Smooth muscle cell (in vitro differentiated cells): ENCODE results near the gene PGA5. TPM values are rescaled to one million over a fixed set of nuclear protein-coding genes. Genes with fewer than 3 reads are reported as not detected.
"Not testable (repeated sequence)": the region's sequence is repeated elsewhere in the genome, so short reads cannot be mapped to it uniquely, and the experiment has no call there.

Experiments
- DNase-seq: peaks from one replicate; lab custom pipeline; 2025; ENCODE audit not compliant: unreplicated experiment; lab: John Stamatoyannopoulos, UW
- H2AFZ ChIP-seq: fragments of 200-600 bp; sonication (generic); 2 replicates; pipeline ENCODE4 v1.6.0; 2016; ENCODE audit warnings: antibody characterized with exemption, low read depth, mild to moderate bottlenecking
- H3F3A ChIP-seq: fragments of 200-600 bp; sonication (generic); 2 replicates; pipeline ENCODE4 v1.6.0; 2017; ENCODE audit warnings: antibody characterized with exemption, low read depth
- H3K27ac ChIP-seq: fragments of 200-600 bp; sonication (generic); 2 replicates; pipeline ENCODE4 v1.5.1; 2016; ENCODE audit warnings: low read depth, mild to moderate bottlenecking
- H3K27me3 ChIP-seq: fragments of 200-600 bp; sonication (generic); 2 replicates; pipeline ENCODE4 v1.6.1; 2016; ENCODE audit warnings: low read depth, mild to moderate bottlenecking
- H3K36me3 ChIP-seq: fragments of 200-600 bp; sonication (generic); 2 replicates; pipeline ENCODE4 v1.5.1; 2016; ENCODE audit warnings: low read depth
- H3K4me1 ChIP-seq: fragments of 200-600 bp; sonication (generic); 2 replicates; pipeline ENCODE4 v1.5.1; 2016; ENCODE audit warnings: low read depth
- H3K4me2 ChIP-seq: fragments of 200-600 bp; sonication (generic); 2 replicates; pipeline ENCODE4 v1.6.0; 2016; ENCODE audit warnings: mild to moderate bottlenecking
- H3K4me3 ChIP-seq: fragments of 200-600 bp; sonication (generic); 2 replicates; pipeline ENCODE4 v1.5.1; 2016; ENCODE audit warnings: mild to moderate bottlenecking
- H3K79me2 ChIP-seq: fragments of 200-600 bp; sonication (generic); 2 replicates; pipeline ENCODE4 v1.6.0; 2016; ENCODE audit warnings: low read depth, mild to moderate bottlenecking
- H3K9ac ChIP-seq: fragments of 200-600 bp; sonication (generic); 2 replicates; pipeline ENCODE4 v1.6.0; 2016; ENCODE audit warnings: low read depth
- H3K9me3 ChIP-seq: fragments of 200-600 bp; sonication (generic); replicated peaks from 2 replicates; pipeline ENCODE4 v1.5.1; 2016; ENCODE audit warnings: low read depth
- H4K20me1 ChIP-seq: fragments of 200-600 bp; sonication (generic); 2 replicates; pipeline ENCODE4 v1.6.0; 2016; ENCODE audit warnings: low read depth
- CTCF ChIP-seq: fragments of 200-600 bp; sonication (generic); IDR thresholded peaks from 2 replicates; pipeline ENCODE4 v1.5.1; 2017; ENCODE audit warnings: borderline replicate concordance, mild to moderate bottlenecking, antibody characterized with exemption; ENCODE audit not compliant: insufficient read depth, poor library complexity, severe bottlenecking
- WGBS: methylation state at CpG from one replicate; pipeline ENCODE4 v1.1.7; 2016; ENCODE audit warnings: low lambda C conversion rate; 5-methylcytosine and 5-hydroxymethylcytosine counted together
- polyA plus RNA-seq: library from polyadenylated mRNA; unstranded; fragments of >200 nt; fragmentation: Nextera tagmentation; extraction: Ambion mirVana; gene quantifications from 2 replicates; pipeline ENCODE4 v1.2.1, GENCODE V29; 2016
- total RNA-seq: library from RNA; depleted of rRNA; stranded (reverse); fragments of >200 nt; gene quantifications from 2 replicates; pipeline ENCODE4 v1.2.3, GENCODE V29; 2014

The PGA5 gene
- total RNA-seq (not detected in 2 replicates), polyA plus RNA-seq (0.17 TPM in 1 of 2 replicates, not detected in the other)

GRCh38 chr11:61240875-61241274 is at the start of gene PGA5:
Gene PGA5, plus strand, starts transcription at chr11:61241175. Its CDS starts 52 bp downstream, at chr11:61241227.
- no CpG with 5 or more reads among the region's 8 CpGs for WGBS
- not testable (repeated sequence) for H3K27ac ChIP-seq, H4K20me1 ChIP-seq

GRCh38 chr11:61193596-61193995 is 47.4 kb upstream of the PGA5 start:
- DNase-seq, result no peak
- H3K27me3 ChIP-seq, result no peaks in the 10 kb centered on the region
- H3K27ac ChIP-seq, result no peak overlapping the region
- H3K4me2 ChIP-seq, result no peak overlapping the region
- no peaks in the 10 kb centered on the region for H4K20me1 ChIP-seq
- no peak for TF ChIP-seq CTCF
- H3K4me1 ChIP-seq, result no peaks in the 10 kb centered on the region
- H3K9me3 ChIP-seq, result no peaks in the 10 kb centered on the region
- 75% methylated on average over 12 of the region's 12 CpGs for WGBS
- H3K36me3 ChIP-seq, result no peaks in the 10 kb centered on the region
- H3K9ac ChIP-seq, result no peak overlapping the region
- no peaks in the 10 kb centered on the region for H3K79me2 ChIP-seq
- H2AFZ ChIP-seq, result no peak overlapping the region
- H3K4me3 ChIP-seq, result no peak overlapping the region
- H3F3A ChIP-seq, result no peaks in the 10 kb centered on the region

More at GRCh38 chr11:61240875-61241274, at the start of gene PGA5:
- H3K36me3 ChIP-seq, DNase-seq, H3K4me2 ChIP-seq, H3K27me3 ChIP-seq, H3K4me3 ChIP-seq, H3K4me1 ChIP-seq, H3K9me3 ChIP-seq, H2AFZ ChIP-seq, H3F3A ChIP-seq, H3K9ac ChIP-seq, H3K79me2 ChIP-seq: not testable (repeated sequence)

- Histone ChIP-seq H2AFZ (no peak overlapping the region), H4K20me1 (no peaks in the 10 kb centered on the region), H3K9me3 (no peaks in the 10 kb centered on the region), H3K27ac (no peak overlapping the region), H3K4me3 (no peak overlapping the region), H3F3A (no peaks in the 10 kb centered on the region), H3K4me1 (no peaks in the 10 kb centered on the region), H3K4me2 (no peak overlapping the region), H3K27me3 (no peaks in the 10 kb centered on the region), H3K79me2 (no peaks in the 10 kb centered on the region), H3K36me3 (no peaks in the 10 kb centered on the region), H3K9ac (no peak overlapping the region)
- WGBS, result 88% methylated on average over 12 of the region's 12 CpGs
- no peak for DNase-seq
- no peak for TF ChIP-seq CTCF
Observed at GRCh38 chr11:61194169-61194671, 46.8 kb upstream of the PGA5 start.

GRCh38 chr11:61194981-61195695 is 45.8 kb upstream of the PGA5 start:
- no peaks in the 10 kb centered on the region for H3K4me1 ChIP-seq
- H3K27me3 ChIP-seq, result no peaks in the 10 kb centered on the region

More at GRCh38 chr11:61194981-61195695, 45.8 kb upstream of the PGA5 start:
- Histone ChIP-seq H2AFZ (no peak overlapping the region), H3K27ac (no peak overlapping the region), H3K9ac (no peak overlapping the region), H3K79me2 (no peaks in the 10 kb centered on the region), H3K36me3 (no peaks in the 10 kb centered on the region), H3K4me3 (no peak overlapping the region), H3F3A (no peaks in the 10 kb centered on the region), H3K9me3 (no peaks in the 10 kb centered on the region), H3K4me2 (no peak overlapping the region), H4K20me1 (no peaks in the 10 kb centered on the region)
- no peak for DNase-seq
- whole genome bisulfite sequencing, result 91% methylated on average over 7 of the region's 7 CpGs
- TF ChIP-seq CTCF, result no peak
